GM13977 (cell line): Measurements from ENCODE around the gene MGLL.

Source experiments
- DNase-seq: peaks from one replicate; pipeline ENCODE4 v3.0.0; 2012; ENCODE audit warnings: low spot score
- in situ Hi-C: fragments of 300-500 bp; cut with MboI; formaldehyde crosslinking; loops from one replicate; pipeline ENCODE4 v1.12.0; 2022; ENCODE audit warnings: low sequenced_read_pairs, low pct_unique_long_range_greater_than_20kb, mixed read lengths, inconsistent platforms; ENCODE audit not compliant: unreplicated experiment
- TF ChIP-seq, protein P1 (sequence below): IDR thresholded peaks from 2 replicates; pipeline ENCODE4 v1.5.1; 2012; ENCODE audit warnings: mild to moderate bottlenecking, control low read depth; ENCODE audit not compliant: insufficient read depth; ENCODE audit errors: extremely low read depth, missing control alignments

Gene MGLL

DNA sequence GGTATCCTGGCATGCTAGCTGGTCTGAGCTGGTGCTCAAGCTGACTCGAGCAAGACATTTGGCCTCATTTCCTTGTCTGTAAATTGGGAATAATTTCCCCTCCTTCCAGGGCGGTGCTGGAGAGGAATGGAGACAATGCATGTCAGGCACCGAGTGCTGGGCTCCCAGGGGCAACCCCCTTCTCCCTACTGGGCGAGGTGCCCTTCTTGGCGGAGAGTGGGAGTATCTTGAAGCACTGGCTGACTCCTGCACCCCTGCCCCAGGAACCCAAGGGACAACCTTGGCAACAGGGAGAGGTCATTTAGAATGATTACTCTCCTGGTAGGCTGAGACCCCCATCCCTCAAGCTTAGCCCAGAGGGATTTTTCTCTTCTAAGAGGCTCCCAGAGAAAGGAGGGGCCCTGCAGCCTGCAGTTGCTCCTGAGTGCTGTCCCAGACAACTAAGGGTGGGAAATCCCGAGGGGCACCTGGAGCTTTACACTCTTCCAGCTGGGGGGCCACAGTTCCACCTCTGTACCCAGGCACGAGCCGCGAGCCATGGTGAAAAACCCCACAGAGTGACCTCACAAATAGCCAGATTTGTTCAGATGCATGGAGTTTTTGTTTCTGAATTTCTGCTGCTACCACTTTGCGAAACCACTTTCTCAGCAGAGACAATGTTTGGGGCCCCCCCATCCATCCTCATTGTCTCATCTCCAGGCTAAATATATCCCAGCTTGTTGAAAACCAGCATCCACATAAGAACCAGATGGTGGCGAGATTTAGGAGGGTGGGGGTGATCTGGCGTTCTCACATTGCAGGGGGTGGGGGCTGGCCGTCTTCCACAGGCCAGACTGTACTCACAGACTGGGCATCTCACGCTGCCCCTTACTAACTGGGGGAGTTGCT lies 104.7 kb downstream of the MGLL start:
- DNase-seq = no peak
- in situ Hi-C loops = no loop called here
- TF ChIP-seq, protein P1, sequence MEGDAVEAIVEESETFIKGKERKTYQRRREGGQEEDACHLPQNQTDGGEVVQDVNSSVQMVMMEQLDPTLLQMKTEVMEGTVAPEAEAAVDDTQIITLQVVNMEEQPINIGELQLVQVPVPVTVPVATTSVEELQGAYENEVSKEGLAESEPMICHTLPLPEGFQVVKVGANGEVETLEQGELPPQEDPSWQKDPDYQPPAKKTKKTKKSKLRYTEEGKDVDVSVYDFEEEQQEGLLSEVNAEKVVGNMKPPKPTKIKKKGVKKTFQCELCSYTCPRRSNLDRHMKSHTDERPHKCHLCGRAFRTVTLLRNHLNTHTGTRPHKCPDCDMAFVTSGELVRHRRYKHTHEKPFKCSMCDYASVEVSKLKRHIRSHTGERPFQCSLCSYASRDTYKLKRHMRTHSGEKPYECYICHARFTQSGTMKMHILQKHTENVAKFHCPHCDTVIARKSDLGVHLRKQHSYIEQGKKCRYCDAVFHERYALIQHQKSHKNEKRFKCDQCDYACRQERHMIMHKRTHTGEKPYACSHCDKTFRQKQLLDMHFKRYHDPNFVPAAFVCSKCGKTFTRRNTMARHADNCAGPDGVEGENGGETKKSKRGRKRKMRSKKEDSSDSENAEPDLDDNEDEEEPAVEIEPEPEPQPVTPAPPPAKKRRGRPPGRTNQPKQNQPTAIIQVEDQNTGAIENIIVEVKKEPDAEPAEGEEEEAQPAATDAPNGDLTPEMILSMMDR = no peak

DNA sequence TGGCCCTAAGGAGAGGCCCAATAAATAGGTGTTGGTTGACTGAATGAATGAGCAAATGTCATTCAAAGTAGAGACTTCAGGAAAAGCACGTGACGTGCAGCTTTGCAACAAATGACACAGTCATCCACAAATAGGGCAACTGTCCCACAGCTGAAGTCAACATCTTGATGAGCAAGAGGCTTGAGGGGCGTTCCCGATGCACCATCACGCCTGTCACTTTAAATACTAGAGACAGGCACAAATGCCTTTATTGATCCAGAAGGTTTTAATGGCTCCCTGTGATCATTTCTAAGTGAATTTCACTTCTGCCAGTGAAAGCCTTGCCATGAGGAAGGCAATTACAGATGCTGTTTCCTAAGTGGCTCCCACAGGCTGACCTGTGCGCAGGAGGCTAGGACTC lies 105.9 kb downstream of the MGLL start:
- TF ChIP-seq, protein P1 = no peak
- no peak for DNase-seq
- in situ Hi-C loops = no loop called here

DNA sequence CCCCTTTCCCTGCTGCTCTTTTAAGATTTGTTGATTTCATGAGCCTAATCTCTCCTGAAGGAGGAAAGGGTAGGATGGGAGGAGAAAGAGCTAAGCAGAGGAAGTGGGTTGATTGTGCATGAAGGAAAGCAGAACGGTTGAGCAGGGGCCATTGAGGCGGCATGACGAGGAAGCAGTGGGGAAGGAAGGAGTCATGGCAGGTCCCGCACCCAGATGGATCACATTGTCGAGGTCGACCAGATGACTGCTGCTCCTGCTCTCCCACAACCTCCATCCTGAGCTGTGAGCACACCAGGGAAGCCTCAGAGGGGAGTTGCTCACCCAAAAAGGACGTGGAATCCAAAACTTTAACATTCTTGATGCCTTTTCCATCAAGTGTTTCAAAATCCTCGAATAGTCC lies 106.8 kb downstream of the MGLL start:
- no peak for DNase-seq
- in situ Hi-C loops = no loop called here
- TF ChIP-seq, protein P1 = no peak

DNA sequence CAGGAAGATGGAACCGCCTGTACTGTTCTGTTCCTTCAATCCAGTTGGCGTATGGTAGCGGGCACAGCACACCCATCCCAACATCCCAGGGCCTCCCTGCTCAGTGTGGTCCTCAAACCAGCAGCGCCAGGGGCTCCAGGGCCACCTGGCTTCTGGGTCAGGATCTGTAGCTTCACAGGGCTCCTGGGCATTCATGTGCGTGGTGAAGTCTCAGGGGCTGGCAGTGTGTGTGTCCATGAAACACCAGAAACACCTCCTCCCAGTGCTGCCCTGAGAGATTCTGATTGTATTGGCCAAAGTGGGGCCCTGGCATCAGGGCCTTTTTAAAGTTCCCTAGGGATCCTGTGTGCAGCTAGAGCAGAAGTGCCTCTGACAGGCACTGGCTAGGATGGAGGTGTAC lies 107.4 kb downstream of the MGLL start:
- TF ChIP-seq, protein P1 = no peak
- in situ Hi-C loops = no loop called here
- DNase-seq = no peak

DNA sequence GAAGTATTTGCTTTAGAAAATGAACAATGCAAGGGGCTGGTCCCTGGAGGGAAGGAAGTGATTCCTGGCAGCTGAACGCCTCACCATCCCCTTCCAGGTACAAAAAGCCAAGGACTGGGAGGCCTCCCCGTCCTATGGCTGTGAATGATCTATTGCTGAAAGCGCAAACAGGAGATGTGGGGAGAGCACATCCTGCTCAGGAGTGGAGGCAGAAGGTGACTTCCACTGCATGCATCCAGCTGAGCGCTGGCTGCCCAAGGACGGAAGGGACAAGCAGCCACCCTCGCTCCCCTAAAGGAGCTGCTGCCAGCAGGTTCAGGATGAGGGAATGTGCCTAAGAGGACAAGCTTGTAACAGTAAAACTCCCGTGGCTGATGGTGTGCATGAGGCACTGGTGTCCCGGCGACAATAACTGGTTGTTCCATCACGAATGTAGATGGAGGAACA lies 108.2 kb downstream of the MGLL start:
- TF ChIP-seq, protein P1 = no peak
- no peak for DNase-seq
- in situ Hi-C loops = no loop called here

DNA sequence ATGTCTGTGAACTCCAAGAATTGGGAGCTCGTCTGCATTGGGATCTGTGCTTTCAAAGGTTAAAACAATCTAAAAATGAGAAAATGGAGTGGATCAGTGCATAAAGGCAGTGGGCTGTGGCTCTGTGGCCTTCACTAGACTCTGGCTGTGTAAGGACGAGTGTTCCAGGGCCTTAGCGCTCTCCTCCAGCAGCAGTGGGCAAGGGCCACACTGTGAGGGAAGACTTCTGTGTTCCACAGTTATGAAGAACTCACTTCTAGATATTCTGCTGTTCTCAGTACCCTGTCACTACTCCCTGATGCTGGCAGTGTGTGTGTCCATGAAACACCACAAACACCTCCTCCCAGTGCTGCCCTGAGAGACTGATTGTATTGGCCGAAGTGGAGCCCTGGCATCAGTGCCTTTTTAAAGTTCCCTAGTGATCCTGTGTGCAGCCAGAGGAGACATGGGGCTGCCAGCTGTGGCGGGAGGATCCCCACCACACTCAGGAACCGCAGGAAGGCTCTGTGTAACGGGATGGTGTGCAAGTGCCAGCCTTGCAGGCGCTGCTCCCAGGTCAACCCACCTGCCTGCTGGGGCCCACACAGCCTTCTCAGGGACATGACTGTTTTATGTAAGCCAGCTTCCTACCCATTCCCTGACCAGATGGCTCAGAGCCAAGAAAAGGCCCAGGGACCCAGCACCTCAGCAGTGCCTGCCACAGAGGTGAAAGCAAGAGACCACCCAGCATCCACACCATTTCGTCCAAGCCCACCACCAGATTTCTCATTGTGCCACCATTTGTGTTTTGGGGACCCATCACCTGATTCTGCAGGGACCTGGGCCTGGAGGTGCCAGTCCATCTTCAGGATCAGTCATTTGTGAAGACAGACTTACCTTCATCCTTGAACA lies 109.2 kb downstream of the MGLL start:
- TF ChIP-seq, protein P1 = no peak
- DNase-seq = no peak
- in situ Hi-C loops = no loop called here
